Endothelial cell of umbilical vein (primary cell): ENCODE data around the gene ETV1.

Experiments used
- EZH2 ChIP-seq: IDR thresholded peaks from 2 replicates; pipeline ENCODE4 v1.6.1; 2012; ENCODE audit warnings: borderline replicate concordance, low read depth, mild to moderate bottlenecking, moderate library complexity, low read length, inconsistent platforms; ENCODE audit not compliant: severe bottlenecking
- FOS ChIP-seq: IDR thresholded peaks from 2 replicates; pipeline ENCODE4 v1.6.1; 2011; ENCODE audit warnings: mild to moderate bottlenecking, low read length, moderate library complexity, borderline replicate concordance; ENCODE audit not compliant: insufficient read depth
- GATA2 ChIP-seq: IDR thresholded peaks from 2 replicates; pipeline ENCODE4 v1.7.0; 2011; ENCODE audit warnings: low read depth, mild to moderate bottlenecking, moderate library complexity, mixed read lengths, low read length; ENCODE audit not compliant: insufficient read length, insufficient read depth
- JUN ChIP-seq: IDR thresholded peaks from 2 replicates; pipeline ENCODE4 v1.6.1; 2011; ENCODE audit warnings: borderline replicate concordance, low read depth; ENCODE audit not compliant: insufficient read length, insufficient read depth
- MYC ChIP-seq: IDR thresholded peaks from one replicate; pipeline ENCODE4 v1.6.1; 2011; ENCODE audit warnings: mild to moderate bottlenecking, low read depth, low read length
- POLR2A ChIP-seq: IDR thresholded peaks from 2 replicates; pipeline ENCODE4 v1.6.1; 2012; ENCODE audit warnings: low read depth, mild to moderate bottlenecking, control low read depth, low read length
- POLR2AphosphoS5 ChIP-seq: IDR thresholded peaks from 2 replicates; pipeline ENCODE4 v1.6.1; 2012; ENCODE audit warnings: low read depth, mild to moderate bottlenecking, control low read depth, low read length, moderate library complexity; ENCODE audit not compliant: insufficient read depth
- TF ChIP-seq, protein P1 (sequence below), 2 donors: IDR thresholded peaks; 1 replicate in 1 of 2; 2 replicates in 1 of 2; pipeline ENCODE4 v1.5.1; 2011; ENCODE audit warnings: low read length in 2 of 2, mild to moderate bottlenecking in 2 of 2, moderate library complexity in 2 of 2, control low read depth in 1 of 2, inconsistent platforms in 1 of 2, low read depth in 1 of 2; ENCODE audit not compliant: insufficient read depth in 1 of 2; ENCODE audit errors: extremely low read depth in 1 of 2
- TF ChIP-seq, protein P2 (sequence below): IDR thresholded peaks from 2 replicates; pipeline ENCODE4 v1.6.1; 2011; ENCODE audit not compliant: insufficient read depth, insufficient read length

DNA sequence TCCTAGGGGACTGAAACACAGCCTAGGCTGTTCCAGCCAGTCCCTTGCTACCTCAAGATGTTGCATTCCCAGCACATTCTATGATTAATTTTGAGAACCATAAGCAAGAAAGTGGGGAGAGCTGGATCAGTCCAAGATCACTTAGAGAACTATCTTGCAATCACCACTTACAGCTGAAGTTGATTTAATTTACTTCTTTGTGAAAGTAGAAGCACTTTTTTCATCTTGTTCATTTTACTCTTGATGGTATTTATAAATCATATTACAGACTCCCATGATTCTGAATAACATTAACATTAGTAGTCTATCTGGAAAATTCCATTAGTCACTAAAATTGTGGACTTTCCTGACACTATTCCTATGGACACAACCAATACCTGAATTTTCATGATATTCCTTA is 118.5 kb downstream of the ETV1 start:
- TF ChIP-seq, protein P1, sequence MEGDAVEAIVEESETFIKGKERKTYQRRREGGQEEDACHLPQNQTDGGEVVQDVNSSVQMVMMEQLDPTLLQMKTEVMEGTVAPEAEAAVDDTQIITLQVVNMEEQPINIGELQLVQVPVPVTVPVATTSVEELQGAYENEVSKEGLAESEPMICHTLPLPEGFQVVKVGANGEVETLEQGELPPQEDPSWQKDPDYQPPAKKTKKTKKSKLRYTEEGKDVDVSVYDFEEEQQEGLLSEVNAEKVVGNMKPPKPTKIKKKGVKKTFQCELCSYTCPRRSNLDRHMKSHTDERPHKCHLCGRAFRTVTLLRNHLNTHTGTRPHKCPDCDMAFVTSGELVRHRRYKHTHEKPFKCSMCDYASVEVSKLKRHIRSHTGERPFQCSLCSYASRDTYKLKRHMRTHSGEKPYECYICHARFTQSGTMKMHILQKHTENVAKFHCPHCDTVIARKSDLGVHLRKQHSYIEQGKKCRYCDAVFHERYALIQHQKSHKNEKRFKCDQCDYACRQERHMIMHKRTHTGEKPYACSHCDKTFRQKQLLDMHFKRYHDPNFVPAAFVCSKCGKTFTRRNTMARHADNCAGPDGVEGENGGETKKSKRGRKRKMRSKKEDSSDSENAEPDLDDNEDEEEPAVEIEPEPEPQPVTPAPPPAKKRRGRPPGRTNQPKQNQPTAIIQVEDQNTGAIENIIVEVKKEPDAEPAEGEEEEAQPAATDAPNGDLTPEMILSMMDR (IDR thresholded peaks at IDR 0.05; ENCODE audit: extremely low read depth in 1 of 2, insufficient read depth in 1 of 2, low read depth in 1 of 2, low read length in 2 of 2): no peak
- TF ChIP-seq POLR2A: no peak
- TF ChIP-seq POLR2AphosphoS5: no peak
- TF ChIP-seq GATA2: no peak
- TF ChIP-seq MYC: no peak
- no peak for TF ChIP-seq JUN
- no peak for TF ChIP-seq EZH2
- TF ChIP-seq FOS: no peak
- TF ChIP-seq, protein P2, sequence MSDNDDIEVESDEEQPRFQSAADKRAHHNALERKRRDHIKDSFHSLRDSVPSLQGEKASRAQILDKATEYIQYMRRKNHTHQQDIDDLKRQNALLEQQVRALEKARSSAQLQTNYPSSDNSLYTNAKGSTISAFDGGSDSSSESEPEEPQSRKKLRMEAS: no peak
